K562 (cell line): ENCODE data around the gene EML5. TPM values are rescaled to one million over a fixed set of nuclear protein-coding genes. Genes with fewer than 3 reads are reported as not detected.

Experiments
- ATAC-seq: fragments of 200-7000 bp; cut with Tn5 transposase; 3 replicates; pipeline ENCODE4 v1.9.1; 2020; ENCODE audit warnings: moderate library complexity
- BruUV-seq: library from RNA; stranded (reverse); fragments of 400-500 nt; replicated peaks from 2 replicates; lab custom pipeline; 2021; lab: Mats Ljungman, UMichigan
- CTCF ChIA-PET: fragments of 300-600 bp; formaldehyde crosslinking; extraction: SDS; loops from one replicate; lab custom pipeline; 2021; ENCODE audit warnings: low intra/inter-chr PET ratio; lab: Yijun Ruan, JAX
- POLR2A ChIA-PET: fragments of 300-600, 350-650 bp; sonication (Branson Sonifier 250); formaldehyde crosslinking; extraction: SDS; loops from one replicate; lab custom pipeline; 2021; ENCODE audit warnings: antibody characterized with exemption, inconsistent platforms; lab: Yijun Ruan, JAX
- DNase-seq, 4 experiments: peaks; one replicate each; pipeline versions ENCODE4 v3.0.0 to v3.0.0-alpha.2; 2011 to 2018; ENCODE audit warnings: low spot score in 3 of 4, mixed read lengths in 3 of 4; ENCODE audit errors: extremely low read depth in 1 of 4
- FAIRE-seq: peaks from 2 replicates; lab custom pipeline; 2011; peaks lifted over from hg19 to GRCh38; lab: Jason Lieb, UNC
- H2AFZ ChIP-seq: 2 replicates; pipeline ENCODE4 v1.6.0; 2011; ENCODE audit warnings: low read depth, low read length, control low read depth, inconsistent platforms
- H3K27ac ChIP-seq: fragments of 200-600 bp; 3 replicates; pipeline ENCODE4 v1.8.0; 2011; ENCODE audit warnings: low read depth, mild to moderate bottlenecking, control low read depth, inconsistent platforms, low read length, moderate library complexity, mixed read lengths; ENCODE audit errors: extremely low read depth
- H3K27me3 ChIP-seq, 2 experiments: fragments of 300-600 bp in 1 of 2; 2 replicates in 1 of 2; 3 replicates in 1 of 2; pipeline versions ENCODE4 v1.6.0 to v1.8.0; 2011; ENCODE audit warnings: inconsistent platforms in 2 of 2, low read length in 2 of 2, mild to moderate bottlenecking in 1 of 2, mixed read lengths in 1 of 2, moderate library complexity in 1 of 2; ENCODE audit not compliant: control insufficient read depth in 2 of 2, insufficient read depth in 2 of 2
- H3K36me3 ChIP-seq: fragments of 300-600 bp; 3 replicates; pipeline ENCODE4 v1.8.0; 2011; ENCODE audit warnings: mild to moderate bottlenecking, low read length, inconsistent platforms; ENCODE audit not compliant: control insufficient read depth, insufficient read depth
- H3K4me1 ChIP-seq, 2 experiments: fragments of 200-600 bp in 1 of 2; replicated peaks in 1 of 2; 2 replicates in 1 of 2; 3 replicates in 1 of 2; pipeline versions ENCODE4 v1.5.1 to v1.8.0; 2011; ENCODE audit warnings: inconsistent platforms in 2 of 2, low read length in 2 of 2, mild to moderate bottlenecking in 1 of 2, mixed read lengths in 1 of 2, moderate library complexity in 1 of 2; ENCODE audit not compliant: control insufficient read depth in 2 of 2, insufficient read depth in 2 of 2
- H3K4me2 ChIP-seq: 2 replicates; pipeline ENCODE4 v1.6.1; 2011; ENCODE audit warnings: low read length, control low read depth, inconsistent platforms, mixed read lengths; ENCODE audit not compliant: insufficient read depth
- H3K4me3 ChIP-seq: fragments of 200-600 bp; sonication (generic), shearing (Covaris generic); 2 replicates; pipeline ENCODE4 v1.5.1; 2016; ENCODE audit warnings: control low read depth, inconsistent platforms
- H3K79me2 ChIP-seq: fragments of 200-600 bp; 3 replicates; pipeline ENCODE4 v1.8.0; 2011; ENCODE audit warnings: low read length, inconsistent platforms; ENCODE audit not compliant: control insufficient read depth, insufficient read depth
- H3K9ac ChIP-seq, 2 experiments: 2 replicates each; pipeline versions ENCODE4 v1.6.0 to v1.6.1; 2011; ENCODE audit warnings: low read depth in 2 of 2, low read length in 2 of 2, control low read depth in 1 of 2, inconsistent platforms in 1 of 2, mild to moderate bottlenecking in 1 of 2, mixed read lengths in 1 of 2; ENCODE audit not compliant: insufficient read depth in 1 of 2
- H3K9me1 ChIP-seq: one replicate; pipeline ENCODE4 v1.6.0; 2011; ENCODE audit warnings: inconsistent platforms, mild to moderate bottlenecking, low read length, moderate library complexity; ENCODE audit not compliant: control insufficient read depth, insufficient read depth
- H3K9me3 ChIP-seq: replicated peaks from 2 replicates; pipeline ENCODE4 v1.5.1; 2011; ENCODE audit warnings: low read depth, low read length, inconsistent platforms; ENCODE audit not compliant: control insufficient read depth, insufficient read depth
- H4K20me1 ChIP-seq: replicated peaks from 2 replicates; pipeline ENCODE4 v1.6.1; 2011; ENCODE audit warnings: low read length, inconsistent platforms, mixed read lengths; ENCODE audit not compliant: control insufficient read depth, insufficient read depth
- ADNP ChIP-seq: fragments of 200-800 bp; sonication (Bioruptor generic); IDR thresholded peaks from 2 replicates; pipeline ENCODE4 v1.6.1; 2016; ENCODE audit warnings: missing genetic modification characterization, missing compliant biosample characterization
- BCOR ChIP-seq: fragments of 450-650 bp; IDR thresholded peaks from 2 replicates; pipeline ENCODE4 v1.6.1; 2016
- BRF1 ChIP-seq: IDR thresholded peaks from 3 replicates; pipeline ENCODE4 v1.6.1; 2011; ENCODE audit warnings: borderline replicate concordance, mild to moderate bottlenecking; ENCODE audit not compliant: insufficient read length; ENCODE audit errors: extremely low read depth
- CBX3 ChIP-seq, 2 experiments: IDR thresholded peaks; 1 replicate in 1 of 2; 2 replicates in 1 of 2; pipeline ENCODE4 v1.6.1; 2012; ENCODE audit warnings: inconsistent platforms in 2 of 2, low read length in 2 of 2, borderline replicate concordance in 1 of 2, control low read depth in 1 of 2
- CEBPG ChIP-seq, 3 experiments: fragments of 200-800 bp in 1 of 3; sonication (Bioruptor generic) in 1 of 3; sonication (generic) in 1 of 3; formaldehyde crosslinking in 1 of 3; IDR thresholded peaks in 2 of 3; conservative IDR thresholded peaks in 1 of 3; 2 replicates each; pipeline versions ENCODE4 v1.6.1 to v1.8.0; 2016 to 2022; ENCODE audit warnings: missing compliant biosample characterization in 2 of 3, missing genetic modification characterization in 2 of 3, mild to moderate bottlenecking in 1 of 3, missing genetic modification reagents in 1 of 3
- E2F3 ChIP-seq: fragments of 250-450 bp; sonication (Bioruptor Pico); IDR thresholded peaks from 2 replicates; pipeline ENCODE4 v1.4.0; 2020; ENCODE audit warnings: mild to moderate bottlenecking
- HDAC2 ChIP-seq: fragments of 450-650 bp; IDR thresholded peaks from 2 replicates; pipeline ENCODE4 v1.6.1; 2016; ENCODE audit warnings: mild to moderate bottlenecking
- KDM1A ChIP-seq, 2 experiments: fragments of 450-650 bp; IDR thresholded peaks; 2 replicates each; pipeline ENCODE4 v1.6.1; 2016; ENCODE audit warnings: mild to moderate bottlenecking in 2 of 2
- MTA1 ChIP-seq: fragments of 450-650 bp; IDR thresholded peaks from 2 replicates; pipeline ENCODE4 v1.6.1; 2017; ENCODE audit warnings: borderline replicate concordance
- RBM25 ChIP-seq: fragments of 200-400 bp; formaldehyde crosslinking; IDR thresholded peaks from 2 replicates; pipeline ENCODE4 v1.6.1; 2018; ENCODE audit warnings: low read length, low read depth, moderate library complexity; ENCODE audit not compliant: severe bottlenecking
- RCOR1 ChIP-seq, 2 experiments: IDR thresholded peaks; 2 replicates each; pipeline ENCODE4 v1.6.1; 2012; ENCODE audit warnings: low read depth in 2 of 2, low read length in 2 of 2, borderline replicate concordance in 1 of 2, improper control_type of control experiment in 1 of 2
- ZNF184 ChIP-seq: sonication (generic); formaldehyde crosslinking; IDR thresholded peaks from 2 replicates; pipeline ENCODE4 v1.5.0; 2020; ENCODE audit warnings: missing genetic modification reagents
- ZNF589 ChIP-seq: fragments of 200-800 bp; sonication (Bioruptor generic); IDR thresholded peaks from 2 replicates; pipeline ENCODE4 v1.6.1; 2016; ENCODE audit warnings: low read depth, missing genetic modification characterization, missing compliant biosample characterization
- ZNF592 ChIP-seq: fragments of 450-650 bp; IDR thresholded peaks from 2 replicates; pipeline ENCODE4 v1.6.1; 2017; ENCODE audit warnings: antibody characterized with exemption, mild to moderate bottlenecking
- ZNF668 ChIP-seq: fragments of 250-450 bp; sonication (Bioruptor Pico); IDR thresholded peaks from 2 replicates; pipeline ENCODE4 v1.8.0; 2022; ENCODE audit warnings: mild to moderate bottlenecking, inconsistent platforms
- WGBS: fragments of 100-300 bp; shearing (Covaris generic); methylation state at CpG from one replicate; pipeline ENCODE4 v1.1.6; 2016; ENCODE audit warnings: low coverage, mixed read lengths; ENCODE audit not compliant: insufficient coverage; ENCODE audit errors: missing lambda C conversion rate; 5-methylcytosine and 5-hydroxymethylcytosine counted together
- in situ Hi-C: fragments of 300-500 bp; cut with MboI; formaldehyde crosslinking; loops from 4 replicates; pipeline ENCODE4 v1.15.0; 2018; ENCODE audit warnings: inconsistent platforms, mixed read lengths
- intact Hi-C: fragments of 100-400 bp; cut with micrococcal nuclease; formaldehyde crosslinking; loops from 2 replicates; pipeline ENCODE4 v1.14.2; 2022
- polyA plus RNA-seq, 8 experiments: library from polyadenylated mRNA; depleted of rRNA in 4 of 8; stranded (reverse) in 5 of 8; unstranded in 3 of 8; fragments of >200 nt; fragmentation: Nextera tagmentation in 2 of 8; fragmentation: Illumina TruSeq in 1 of 8; extraction: Ambion mirVana in 2 of 8; extraction: Trizol in 1 of 8; gene quantifications; 2 replicates each; pipeline versions ENCODE4 v1.2.1 to v1.2.3, GENCODE V29; 2011 to 2014; ENCODE audit warnings: inconsistent platforms in 1 of 8, missing spikeins in 1 of 8
- total RNA-seq, 7 experiments: library from RNA; depleted of rRNA in 6 of 7; stranded (reverse); fragments of >200 nt in 6 of 7; fragmentation: Illumina TruSeq in 2 of 7; extraction: Trizol in 2 of 7; gene quantifications; 2 replicates each; pipeline versions ENCODE4 v1.2.1 to v1.2.3, GENCODE V29; 2011 to 2021; ENCODE audit warnings: low replicate concordance in 1 of 7
- TF ChIP-seq, protein P1 (sequence below): sonication (generic); formaldehyde crosslinking; IDR thresholded peaks from 2 replicates; pipeline ENCODE4 v1.8.0; 2023; ENCODE audit warnings: mild to moderate bottlenecking, missing genetic modification reagents

Gene EML5
- total and polyA plus RNA-seq, 9 of the 15 experiments (the other 6 are each of a cell fraction or from before 2014, with no cell fraction given): 0.06 to 0.34 (median 0.22) TPM

DNA sequence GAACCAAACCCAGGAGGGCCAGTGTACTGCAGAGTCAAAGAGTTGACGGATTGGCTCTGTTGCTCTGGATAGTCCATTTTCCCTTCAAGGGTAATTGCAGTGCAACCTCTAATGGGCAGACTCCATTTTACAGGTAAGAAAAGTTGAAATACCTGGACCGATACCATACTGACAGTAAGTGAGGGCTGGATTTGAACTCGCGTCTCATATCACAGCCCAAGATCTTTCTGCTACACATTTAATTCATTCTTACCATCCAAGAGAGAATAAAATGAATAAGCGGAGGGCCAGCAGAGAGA, 230.3 kb downstream of the EML5 start:
- ChIA-PET CTCF (no interaction called here), POLR2A (no interaction called here)
- no peak for ATAC-seq
- FAIRE-seq: no peak
- BruUV-seq: no TSS peak
- peaks cover 25% of the 10 kb centered on the region for H3K79me2 ChIP-seq
- in situ Hi-C loops: loop anchor here (25.0 kb wide), 1 partner anchor 575 kb away; the partner anchor contains the start of gene GALC
- peaks cover 0 to 6% of the 10 kb centered on the region in 2 experiments; a peak in 4 of 5 replicates for H3K4me1 ChIP-seq
- H3K9me1 ChIP-seq: no peaks in the 10 kb centered on the region
- H3K36me3 ChIP-seq: peaks cover 17% of the 10 kb centered on the region
- peak overlapping the region; percentile 84 to 95 for H3K9ac ChIP-seq
- peak overlapping the region; percentile 93 for H2AFZ ChIP-seq
- 0% methylated on average over 4 of the region's 5 CpGs for WGBS
- peak overlapping the region; percentile 79 for H3K4me2 ChIP-seq
- H3K27ac ChIP-seq: peak overlapping the region; percentile 87
- no peaks in the 10 kb centered on the region for H3K9me3 ChIP-seq
- peak in 1 of 4 experiments; percentile 6 for DNase-seq
- H3K27me3 ChIP-seq: no peaks in the 10 kb centered on the region
- intact Hi-C loops: loop anchor here (5.0 kb wide), 3 partner anchors 375 to 540 kb away; no protein-coding TSS in a partner anchor
- peak overlapping the region; percentile 90 for H3K4me3 ChIP-seq
- TF ChIP-seq, protein P1, sequence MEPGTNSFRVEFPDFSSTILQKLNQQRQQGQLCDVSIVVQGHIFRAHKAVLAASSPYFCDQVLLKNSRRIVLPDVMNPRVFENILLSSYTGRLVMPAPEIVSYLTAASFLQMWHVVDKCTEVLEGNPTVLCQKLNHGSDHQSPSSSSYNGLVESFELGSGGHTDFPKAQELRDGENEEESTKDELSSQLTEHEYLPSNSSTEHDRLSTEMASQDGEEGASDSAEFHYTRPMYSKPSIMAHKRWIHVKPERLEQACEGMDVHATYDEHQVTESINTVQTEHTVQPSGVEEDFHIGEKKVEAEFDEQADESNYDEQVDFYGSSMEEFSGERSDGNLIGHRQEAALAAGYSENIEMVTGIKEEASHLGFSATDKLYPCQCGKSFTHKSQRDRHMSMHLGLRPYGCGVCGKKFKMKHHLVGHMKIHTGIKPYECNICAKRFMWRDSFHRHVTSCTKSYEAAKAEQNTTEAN (CRISPR knock-in tag): no peak
- TF ChIP-seq HDAC2 (peak; percentile 63; the same call in 1 of the 2 replicates), BCOR (peak; percentile 89), MTA1 (no peak), ZNF184 (CRISPR knock-in tag) (no peak), ADNP (tag) (peak; percentile 78), BRF1 (no peak), ZNF592 (0 out of 2 replicates have a peak, but pooled peaks have one; percentile 39), ZNF668 (no peak), CEBPG (CRISPR knock-in tag; IDR thresholded peaks at IDR 0.05) (peak; percentile 22; the same call in 1 of the 2 replicates), CEBPG (tag; conservative IDR thresholded peaks at IDR 0.05 in 1 of 2, IDR thresholded peaks at IDR 0.05 in 1 of 2) (no peak), CBX3 (IDR thresholded peaks at IDR 0.05; ENCODE audit: borderline replicate concordance in 1 of 2, low read length in 2 of 2) (0 out of 3 replicates have a peak, but pooled peaks of 1 of the 2 experiments have one; percentile 24), E2F3 (0 out of 2 replicates have a peak, but pooled peaks have one; percentile 20), RBM25 (peak; percentile 46), RCOR1 (IDR thresholded peaks at IDR 0.05; ENCODE audit: borderline replicate concordance in 1 of 2, low read depth in 2 of 2, low read length in 2 of 2) (peak; percentile 24 to 33; a peak in 2 of 4 replicates), KDM1A (IDR thresholded peaks at IDR 0.05) (peak; percentile 30 to 67; a peak in 1 of 4 replicates), ZNF589 (CRISPR knock-in tag) (0 out of 2 replicates have a peak, but pooled peaks have one; percentile 30)
- H4K20me1 ChIP-seq: no peaks in the 10 kb centered on the region
